HepG2 (cell line): ENCODE data around the gene ADGRG1. TPM values are rescaled to one million over a fixed set of nuclear protein-coding genes. Genes with fewer than 3 reads are reported as not detected.
A peak's percentile ranks its signal among the peaks of the same experiment; 100 is the strongest.

Experiments used
- ATAC-seq: fragments of 200-7000 bp; cut with Tn5 transposase; 3 replicates; pipeline ENCODE4 v1.9.1; 2020; ENCODE audit warnings: mild to moderate bottlenecking, moderate library complexity
- BruUV-seq: library from RNA; stranded (reverse); fragments of 400-500 nt; replicated peaks from 2 replicates; lab custom pipeline; 2021; lab: Mats Ljungman, UMichigan
- CTCF ChIA-PET: fragments of 300-600 bp; formaldehyde crosslinking; extraction: SDS; loops from one replicate; lab custom pipeline; 2021; ENCODE audit warnings: low total read pairs, inconsistent platforms, low intra/inter-chr PET ratio; lab: Yijun Ruan, JAX
- POLR2A ChIA-PET: fragments of 350-600 bp; sonication (Branson Sonifier 250); formaldehyde crosslinking; loops from one replicate; lab custom pipeline; 2020; ENCODE audit warnings: antibody characterized with exemption, inconsistent platforms; lab: Yijun Ruan, JAX
- DNase-seq: peaks from one replicate; pipeline ENCODE4 v3.0.0-alpha.2; 2015; ENCODE audit warnings: low spot score
- FAIRE-seq: peaks from 3 replicates; lab custom pipeline; 2011; peaks lifted over from hg19 to GRCh38; lab: Jason Lieb, UNC
- H2AFZ ChIP-seq: one replicate; pipeline ENCODE4 v1.6.1; 2011; ENCODE audit warnings: low read length, inconsistent platforms
- H3K27ac ChIP-seq: fragments of 300-600 bp; 3 replicates; pipeline ENCODE4 v1.8.0; 2011; ENCODE audit warnings: mixed run types, mild to moderate bottlenecking, mixed read lengths, low read length, inconsistent platforms; ENCODE audit not compliant: insufficient read depth; ENCODE audit errors: extremely low read length
- H3K27me3 ChIP-seq, 2 experiments: fragments of 200-600 bp in 1 of 2; 2 replicates in 1 of 2; 3 replicates in 1 of 2; pipeline versions ENCODE4 v1.6.0 to v1.8.0; 2011; ENCODE audit warnings: low read length in 2 of 2, mild to moderate bottlenecking in 2 of 2, moderate library complexity in 2 of 2, inconsistent platforms in 1 of 2; ENCODE audit not compliant: insufficient read depth in 2 of 2, control insufficient read depth in 1 of 2
- H3K36me3 ChIP-seq, 2 experiments: fragments of 200-600 bp in 1 of 2; replicated peaks in 1 of 2; 2 replicates in 1 of 2; 3 replicates in 1 of 2; pipeline versions ENCODE4 v1.5.1 to v1.8.0; 2011; ENCODE audit warnings: low read length in 2 of 2, inconsistent platforms in 1 of 2; ENCODE audit not compliant: insufficient read depth in 2 of 2, control insufficient read depth in 1 of 2
- H3K4me1 ChIP-seq: 2 replicates; pipeline ENCODE4 v1.5.1; 2012; ENCODE audit warnings: low read length, inconsistent platforms; ENCODE audit not compliant: insufficient read depth
- H3K4me2 ChIP-seq: 2 replicates; pipeline ENCODE4 v1.6.0; 2011; ENCODE audit warnings: low read depth, low read length, inconsistent platforms
- H3K4me3 ChIP-seq, 3 experiments: fragments of 200-600 bp in 1 of 3; sonication (generic), shearing (Covaris generic) in 1 of 3; replicated peaks in 1 of 3; 2 replicates each; pipeline ENCODE4 v1.5.1; 2011 to 2016; ENCODE audit warnings: low read length in 3 of 3, inconsistent platforms in 2 of 3, low read depth in 2 of 3, mild to moderate bottlenecking in 2 of 3, control low read depth in 1 of 3, mixed read lengths in 1 of 3; ENCODE audit not compliant: insufficient read depth in 1 of 3
- H3K79me2 ChIP-seq: one replicate; pipeline ENCODE4 v1.6.1; 2011; ENCODE audit warnings: low read length, inconsistent platforms; ENCODE audit not compliant: insufficient read depth
- H3K9ac ChIP-seq: 2 replicates; pipeline ENCODE4 v1.6.0; 2011; ENCODE audit warnings: mild to moderate bottlenecking, low read depth, low read length, inconsistent platforms; ENCODE audit not compliant: insufficient read depth
- H3K9me3 ChIP-seq: 2 replicates; pipeline ENCODE4 v1.5.1; 2012; ENCODE audit warnings: mild to moderate bottlenecking, low read length
- H4K20me1 ChIP-seq: 2 replicates; pipeline ENCODE4 v1.6.0; 2011; ENCODE audit warnings: inconsistent platforms, mild to moderate bottlenecking, low read length, moderate library complexity; ENCODE audit not compliant: insufficient read depth
- KLF6 ChIP-seq: IDR thresholded peaks from 2 replicates; pipeline ENCODE4 v1.8.0; 2016; ENCODE audit warnings: missing biosample characterization, missing genetic modification reagents
- NFYC ChIP-seq: IDR thresholded peaks from 2 replicates; pipeline ENCODE4 v1.6.1; 2016; ENCODE audit warnings: missing genetic modification reagents, missing compliant biosample characterization
- PAF1 ChIP-seq: IDR thresholded peaks from 2 replicates; pipeline ENCODE4 v1.6.1; 2016; ENCODE audit warnings: missing genetic modification reagents, missing compliant biosample characterization
- SOX5 ChIP-seq: IDR thresholded peaks from 2 replicates; pipeline ENCODE4 v1.6.1; 2016; ENCODE audit warnings: borderline replicate concordance
- ZBED4 ChIP-seq: sonication (generic); formaldehyde crosslinking; IDR thresholded peaks from 2 replicates; pipeline ENCODE4 v1.4.0; 2020; ENCODE audit warnings: missing genetic modification reagents, borderline replicate concordance
- ZNF124 ChIP-seq: sonication (generic); formaldehyde crosslinking; IDR thresholded peaks from 2 replicates; pipeline ENCODE4 v1.4.0; 2020; ENCODE audit warnings: missing genetic modification reagents
- WGBS: methylation state at CpG from one replicate; pipeline ENCODE4 v1.1.6; 2017; ENCODE audit warnings: low lambda C conversion rate; 5-methylcytosine and 5-hydroxymethylcytosine counted together
- in situ Hi-C: cut with HindIII; loops from 2 replicates; pipeline ENCODE4 v1.10.0; 2017; ENCODE audit warnings: low pct_unique_long_range_greater_than_20kb; ENCODE audit not compliant: extremely low pct_ligation_motif_present
- intact Hi-C: fragments of 100-400 bp; cut with micrococcal nuclease; formaldehyde crosslinking; loops from one replicate; pipeline ENCODE4 v1.10.0; 2022; ENCODE audit not compliant: unreplicated experiment
- polyA plus RNA-seq, 8 experiments: library from polyadenylated mRNA; depleted of rRNA in 3 of 8; stranded (reverse) in 7 of 8; unstranded in 1 of 8; fragments of >200 nt; fragmentation: Illumina TruSeq in 4 of 8; extraction: Trizol in 4 of 8; gene quantifications; 2 replicates each; pipeline versions ENCODE4 v1.2.1 to v1.2.3, GENCODE V29; 2011 to 2016; ENCODE audit warnings: low read depth in 4 of 8, missing spikeins in 1 of 8, mixed read lengths in 1 of 8; ENCODE audit not compliant: insufficient read depth in 1 of 8
- total RNA-seq, 5 experiments: library from RNA; depleted of rRNA; stranded (reverse); fragments of >200 nt; fragmentation: Illumina TruSeq; extraction: Trizol; gene quantifications; 2 replicates each; pipeline ENCODE4 v1.2.3, GENCODE V29; 2016; ENCODE audit warnings: low read depth in 1 of 5

The ADGRG1 gene
- total and polyA plus RNA-seq, 2 of the 13 experiments (the other 11 are each of a cell fraction or from before 2014, with no cell fraction given), result 2.7 to 5.9 TPM

- TF ChIP-seq PAF1 (CRISPR knock-in tag) (no peak), SOX5 (no peak), KLF6 (CRISPR knock-in tag) (no peak), ZBED4 (no peak), NFYC (CRISPR knock-in tag) (no peak), ZNF124 (CRISPR knock-in tag) (no peak)
- ChIA-PET POLR2A (interaction anchor here (1.5 kb wide), 1 partner anchor 8 kb away, joined by 6 read pairs; no protein-coding TSS in a partner anchor), CTCF (interaction anchor here (12.3 kb wide), 1 partner anchor 48 kb away, joined by 571 read pairs; no protein-coding TSS in a partner anchor)
- in situ Hi-C loops (no loop called here), intact Hi-C loops (no loop called here)
- no peaks in the 10 kb centered on the region for H3K9me3 ChIP-seq
- H3K9ac ChIP-seq, result no peak overlapping the region
- no peak overlapping the region for H3K4me3 ChIP-seq
- no peak overlapping the region for H3K27ac ChIP-seq
- no peak overlapping the region for H3K4me2 ChIP-seq
- H2AFZ ChIP-seq, result no peak overlapping the region
- DNase-seq (no peak), FAIRE-seq (peak; percentile 30), ATAC-seq (no peak)
- no TSS peak for BruUV-seq
- no peaks in the 10 kb centered on the region for H3K36me3 ChIP-seq
- no peaks in the 10 kb centered on the region for H3K79me2 ChIP-seq
- 83% methylated on average over 6 of the region's 7 CpGs for WGBS
- H3K27me3 ChIP-seq, result no peaks in the 10 kb centered on the region
- H4K20me1 ChIP-seq, result no peaks in the 10 kb centered on the region
- peaks cover 57% of the 10 kb centered on the region for H3K4me1 ChIP-seq
Observed at GRCh38 chr16:57643147-57643874, 14.9 kb downstream of the ADGRG1 start.
